Gastroesophageal sphincter (tissue), 3 donors: ENCODE measurements around the gene CXXC5.

Source experiments
- EP300 ChIP-seq: sonication (generic); formaldehyde crosslinking; IDR thresholded peaks from one replicate; pipeline ENCODE4 v1.6.1; 2017; ENCODE audit warnings: antibody characterized with exemption, mild to moderate bottlenecking
- TF ChIP-seq, protein P1 (sequence below), 4 experiments: fragments of 200-600 bp in 2 of 4; fragments of 450-650 bp in 2 of 4; sonication (generic) in 1 of 4; IDR thresholded peaks; one replicate each; pipeline ENCODE4 v1.5.1; 2017 to 2019; ENCODE audit warnings: antibody characterized with exemption in 4 of 4, mild to moderate bottlenecking in 2 of 4, moderate library complexity in 2 of 4

DNA sequence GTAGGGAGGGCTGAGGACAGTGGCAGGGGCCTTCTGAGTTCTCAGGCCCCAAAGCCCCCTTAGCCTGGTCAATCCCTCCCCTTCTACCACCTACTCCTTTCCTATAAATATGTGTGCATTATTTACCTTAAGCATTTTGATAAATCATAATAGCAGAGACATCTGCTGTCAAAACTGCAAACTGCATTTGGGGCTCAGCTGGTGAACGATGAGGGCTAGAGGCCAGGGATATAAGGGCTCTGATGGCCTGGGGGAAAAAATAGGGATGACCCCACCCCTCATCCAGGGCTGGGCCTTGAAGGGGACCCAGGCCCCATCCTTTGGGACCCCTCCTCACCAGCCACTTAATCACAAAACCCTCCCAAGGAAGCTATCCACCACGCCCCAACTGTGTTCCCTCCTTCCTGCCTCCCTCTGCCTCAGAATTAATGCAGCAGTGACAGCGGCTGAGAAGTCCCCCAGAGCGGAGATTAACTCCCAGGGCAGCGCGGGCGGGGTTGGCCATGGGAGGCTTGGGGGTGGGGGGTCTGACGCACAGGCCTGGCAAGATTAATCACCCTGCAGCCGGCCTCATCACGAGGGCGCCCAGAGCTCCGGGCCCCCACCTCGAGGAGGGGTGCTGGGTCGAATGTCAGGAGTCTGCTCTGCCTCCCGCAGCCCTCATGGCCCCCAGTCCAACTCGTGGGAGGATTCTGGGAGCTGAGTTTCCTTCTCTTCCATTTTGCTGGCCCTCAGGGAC lies 42.1 kb downstream of the CXXC5 start:
- TF ChIP-seq, protein P1, sequence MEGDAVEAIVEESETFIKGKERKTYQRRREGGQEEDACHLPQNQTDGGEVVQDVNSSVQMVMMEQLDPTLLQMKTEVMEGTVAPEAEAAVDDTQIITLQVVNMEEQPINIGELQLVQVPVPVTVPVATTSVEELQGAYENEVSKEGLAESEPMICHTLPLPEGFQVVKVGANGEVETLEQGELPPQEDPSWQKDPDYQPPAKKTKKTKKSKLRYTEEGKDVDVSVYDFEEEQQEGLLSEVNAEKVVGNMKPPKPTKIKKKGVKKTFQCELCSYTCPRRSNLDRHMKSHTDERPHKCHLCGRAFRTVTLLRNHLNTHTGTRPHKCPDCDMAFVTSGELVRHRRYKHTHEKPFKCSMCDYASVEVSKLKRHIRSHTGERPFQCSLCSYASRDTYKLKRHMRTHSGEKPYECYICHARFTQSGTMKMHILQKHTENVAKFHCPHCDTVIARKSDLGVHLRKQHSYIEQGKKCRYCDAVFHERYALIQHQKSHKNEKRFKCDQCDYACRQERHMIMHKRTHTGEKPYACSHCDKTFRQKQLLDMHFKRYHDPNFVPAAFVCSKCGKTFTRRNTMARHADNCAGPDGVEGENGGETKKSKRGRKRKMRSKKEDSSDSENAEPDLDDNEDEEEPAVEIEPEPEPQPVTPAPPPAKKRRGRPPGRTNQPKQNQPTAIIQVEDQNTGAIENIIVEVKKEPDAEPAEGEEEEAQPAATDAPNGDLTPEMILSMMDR (IDR thresholded peaks at IDR 0.05): peak in 3 of 4 experiments; percentile 42 to 71 (median 64)
- no peak for TF ChIP-seq EP300
